PC-3 (cell line): ENCODE results near the gene MAPKAP1. TPM values are rescaled to one million over a fixed set of nuclear protein-coding genes. Genes with fewer than 3 reads are reported as not detected.

Experiments used
- ATAC-seq: fragments of 200-7000 bp; cut with Tn5 transposase; 2 replicates; pipeline ENCODE4 v1.9.1; 2020; ENCODE audit warnings: mild to moderate bottlenecking, moderate library complexity
- BruUV-seq: library from RNA; stranded (reverse); fragments of 400-500 nt; replicated peaks from 2 replicates; lab custom pipeline; 2021; lab: Mats Ljungman, UMichigan
- CTCF ChIA-PET: fragments of 300-600 bp; sonication (Branson Sonifier 250); formaldehyde crosslinking; loops from one replicate; lab custom pipeline; 2022; ENCODE audit warnings: antibody characterized with exemption; lab: Charles Lee
- POLR2A ChIA-PET: fragments of 300-600 bp; sonication (Branson Sonifier 250); formaldehyde crosslinking; loops from one replicate; lab custom pipeline; 2022; ENCODE audit warnings: antibody characterized with exemption; ENCODE audit not compliant: unreplicated experiment; lab: Charles Lee
- DNase-seq: peaks from one replicate; pipeline ENCODE4 v3.0.0-alpha.2; 2015
- H2AFZ ChIP-seq: fragments of 300-600 bp; sonication (generic); 2 replicates; pipeline ENCODE4 v1.6.0; 2016; ENCODE audit warnings: antibody characterized with exemption, low read length
- H3F3A ChIP-seq: fragments of 300-600 bp; sonication (generic); one replicate; pipeline ENCODE4 v1.6.0; 2017; ENCODE audit warnings: antibody characterized with exemption, low read length, control low read depth, mild to moderate bottlenecking; ENCODE audit not compliant: unreplicated experiment
- H3K27ac ChIP-seq: fragments of 300-600 bp; sonication (generic); 2 replicates; pipeline ENCODE4 v1.5.1; 2016; ENCODE audit warnings: mild to moderate bottlenecking, low read length
- H3K27me3 ChIP-seq: fragments of 300-600 bp; sonication (generic); 2 replicates; pipeline ENCODE4 v1.6.1; 2016; ENCODE audit warnings: low read length, mixed read lengths
- H3K36me3 ChIP-seq: fragments of 300-600 bp; sonication (generic); 2 replicates; pipeline ENCODE4 v1.6.1; 2016; ENCODE audit warnings: low read depth, mixed run types, low read length, mixed read lengths
- H3K4me1 ChIP-seq: fragments of 300-600 bp; sonication (generic); 2 replicates; pipeline ENCODE4 v1.5.1; 2016; ENCODE audit warnings: low read length; ENCODE audit not compliant: insufficient read depth
- H3K4me2 ChIP-seq: fragments of 300-600 bp; sonication (generic); 2 replicates; pipeline ENCODE4 v1.6.0; 2016; ENCODE audit warnings: low read length
- H3K4me3 ChIP-seq: fragments of 300-600 bp; sonication (generic); 2 replicates; pipeline ENCODE4 v1.5.1; 2016; ENCODE audit warnings: mild to moderate bottlenecking, low read length, mixed read lengths
- H3K79me2 ChIP-seq: fragments of 300-600 bp; sonication (generic); 2 replicates; pipeline ENCODE4 v1.6.1; 2017; ENCODE audit warnings: low read length, mixed read lengths
- H3K9ac ChIP-seq: fragments of 300-600 bp; sonication (generic); 2 replicates; pipeline ENCODE4 v1.6.0; 2016; ENCODE audit warnings: mild to moderate bottlenecking, low read length
- H3K9me2 ChIP-seq: fragments of 300-600 bp; sonication (generic); replicated peaks from 2 replicates; pipeline ENCODE4 v1.6.1; 2016; ENCODE audit warnings: mixed run types, low read length, mixed read lengths
- H3K9me3 ChIP-seq: fragments of 300-600 bp; sonication (generic); 2 replicates; pipeline ENCODE4 v1.6.1; 2016; ENCODE audit warnings: low read length, mixed read lengths
- H4K20me1 ChIP-seq: fragments of 300-600 bp; sonication (generic); 2 replicates; pipeline ENCODE4 v1.6.1; 2016; ENCODE audit warnings: low read length, mixed read lengths
- CTCF ChIP-seq: fragments of 300-600 bp; sonication (generic); conservative IDR thresholded peaks from 2 replicates; pipeline ENCODE4 v1.5.1; 2017; ENCODE audit warnings: antibody characterized with exemption, low read depth, mild to moderate bottlenecking, low read length
- EZH2 ChIP-seq: fragments of 300-600 bp; sonication (generic); IDR thresholded peaks from one replicate; pipeline ENCODE4 v1.6.1; 2017; ENCODE audit warnings: antibody characterized with exemption, mild to moderate bottlenecking, low read length; ENCODE audit not compliant: unreplicated experiment
- EZH2phosphoT487 ChIP-seq: fragments of 300-600 bp; sonication (generic); IDR thresholded peaks from 2 replicates; pipeline ENCODE4 v1.6.1; 2018; ENCODE audit warnings: mild to moderate bottlenecking, antibody characterized with exemption, low read length, borderline replicate concordance
- intact Hi-C: fragments of 100-400 bp; cut with micrococcal nuclease; formaldehyde crosslinking; loops from 2 replicates; pipeline ENCODE4 v1.9.0; 2023
- total RNA-seq: library from RNA; depleted of rRNA; stranded (reverse); fragments of >200 nt; gene quantifications from 2 replicates; pipeline ENCODE4 v1.2.3, GENCODE V29; 2014

MAPKAP1 gene
- total RNA-seq, 1 experiment from 2014 or later: 128 TPM

GRCh38 chr9:125591245-125591644 lies 115.8 kb downstream of the MAPKAP1 start:
- Histone ChIP-seq H3K36me3 (no peaks in the 10 kb centered on the region), H3K79me2 (peaks cover 15% of the 10 kb centered on the region; the same call in 1 of the 2 replicates), H3K4me1 (peaks cover 6% of the 10 kb centered on the region; the same call in 1 of the 2 replicates), H3K4me3 (no peak overlapping the region), H4K20me1 (no peaks in the 10 kb centered on the region), H3F3A (no peaks in the 10 kb centered on the region), H3K9ac (no peak overlapping the region), H3K27me3 (no peaks in the 10 kb centered on the region), H3K9me3 (no peaks in the 10 kb centered on the region), H3K4me2 (no peak overlapping the region), H3K9me2 (no peaks in the 10 kb centered on the region), H3K27ac (no peak overlapping the region), H2AFZ (no peak overlapping the region)
- CTCF ChIA-PET: no interaction called here
- BruUV-seq: no TSS peak
- POLR2A ChIA-PET: no interaction called here
- no peak for ATAC-seq
- DNase-seq: no peak
- no peak for TF ChIP-seq EZH2
- TF ChIP-seq EZH2phosphoT487: no peak
- TF ChIP-seq CTCF: no peak
- intact Hi-C loops: no loop called here

GRCh38 chr9:125589287-125589686 lies 117.7 kb downstream of the MAPKAP1 start:
- no TSS peak for BruUV-seq
- H3K9me3 ChIP-seq: no peaks in the 10 kb centered on the region
- peaks cover 15% of the 10 kb centered on the region; the same call in 1 of the 2 replicates for H3K79me2 ChIP-seq
- POLR2A ChIA-PET: no interaction called here
- DNase-seq: no peak
- intact Hi-C loops: no loop called here
- no peaks in the 10 kb centered on the region for H3K9me2 ChIP-seq
- H3K9ac ChIP-seq: no peak overlapping the region
- H2AFZ ChIP-seq: no peak overlapping the region
- H4K20me1 ChIP-seq: no peaks in the 10 kb centered on the region
- no peak overlapping the region for H3K4me2 ChIP-seq
- CTCF ChIA-PET: no interaction called here
- no peak for ATAC-seq
- H3K4me1 ChIP-seq: peaks cover 6% of the 10 kb centered on the region; the same call in 1 of the 2 replicates
- H3K36me3 ChIP-seq: no peaks in the 10 kb centered on the region
- H3K27me3 ChIP-seq: no peaks in the 10 kb centered on the region
- no peak overlapping the region for H3K4me3 ChIP-seq
- no peaks in the 10 kb centered on the region for H3F3A ChIP-seq
- no peak overlapping the region for H3K27ac ChIP-seq
- TF ChIP-seq EZH2 (no peak), EZH2phosphoT487 (no peak), CTCF (no peak)

GRCh38 chr9:125587819-125588460 lies 119.1 kb downstream of the MAPKAP1 start:
- no peaks in the 10 kb centered on the region for H3K4me1 ChIP-seq
- no peaks in the 10 kb centered on the region for H3K36me3 ChIP-seq
- no peak overlapping the region for H2AFZ ChIP-seq
- CTCF ChIA-PET: no interaction called here
- H3K4me2 ChIP-seq: no peak overlapping the region
- H3K9me2 ChIP-seq: no peaks in the 10 kb centered on the region
- no TSS peak for BruUV-seq
- no peaks in the 10 kb centered on the region for H4K20me1 ChIP-seq
- no peak for ATAC-seq
- TF ChIP-seq EZH2phosphoT487 (no peak), CTCF (no peak), EZH2 (no peak)
- no peaks in the 10 kb centered on the region for H3K9me3 ChIP-seq
- no peak overlapping the region for H3K27ac ChIP-seq
- peaks cover 15% of the 10 kb centered on the region; the same call in 1 of the 2 replicates for H3K79me2 ChIP-seq
- no peaks in the 10 kb centered on the region for H3F3A ChIP-seq
- no peak overlapping the region for H3K4me3 ChIP-seq
- H3K27me3 ChIP-seq: no peaks in the 10 kb centered on the region
- POLR2A ChIA-PET: no interaction called here
- no peak for DNase-seq
- intact Hi-C loops: no loop called here
- H3K9ac ChIP-seq: no peak overlapping the region
